Measurements from ENCODE around the gene TESK2. TPM values are rescaled to one million over a fixed set of nuclear protein-coding genes. Genes with fewer than 3 reads are reported as not detected.
"Not testable (repeated sequence)": the region's sequence is repeated elsewhere in the genome, so short reads cannot be mapped to it uniquely, and the experiment has no call there.

TESK2 gene
- total RNA-seq, 6 donors from 2014 or later = 2.3 to 7.4 (median 5.7) TPM

DNA sequence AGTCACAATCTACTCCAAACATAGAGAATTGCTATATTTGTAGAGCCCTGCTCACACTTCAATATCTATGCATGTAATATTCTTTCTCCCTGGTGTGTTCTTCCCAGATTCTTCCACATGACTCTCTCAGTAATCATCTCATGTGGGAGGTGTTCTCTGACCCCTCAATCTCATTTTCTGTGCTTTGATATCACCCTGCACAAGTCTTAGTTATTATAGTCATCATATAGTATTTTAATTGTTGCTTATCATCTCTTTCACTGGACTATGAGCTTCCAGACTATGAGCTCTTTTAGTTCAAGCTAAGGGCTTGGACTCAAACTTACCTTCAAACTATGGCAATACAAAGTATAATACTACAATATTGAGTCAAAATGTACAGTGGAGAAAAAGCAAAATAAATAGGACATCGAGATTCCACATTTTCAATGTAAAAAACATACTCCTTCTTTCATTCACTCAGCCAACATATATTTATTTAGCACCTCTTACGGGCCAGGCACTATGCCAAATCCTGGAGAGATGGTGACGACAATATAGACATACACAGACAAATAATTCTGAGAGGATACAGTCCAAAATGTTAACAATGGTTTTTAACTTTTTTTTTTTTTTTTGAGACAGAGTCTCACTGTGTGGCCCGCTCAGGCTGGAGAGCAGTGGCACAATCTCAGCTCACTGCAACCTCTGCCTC lies 12.7 kb downstream of the TESK2 start:
- DNase-seq (no peak), ATAC-seq (ENCODE audit: low FRiP score in 2 of 2) (no peak)
- Histone ChIP-seq H3K4me1 (no peaks in the 10 kb centered on the region), H3K36me3 (no peaks in the 10 kb centered on the region), H3K4me3 (no peak overlapping the region), H3K27me3 (no peaks in the 10 kb centered on the region), H3K9me3 (no peaks in the 10 kb centered on the region), H3K27ac (no peak overlapping the region)
- WGBS, 2 donors = 61 to 71% methylated on average over 4 of the region's 4 CpGs
- TF ChIP-seq EP300 (IDR thresholded peaks at IDR 0.05) (no peak), POLR2A (IDR thresholded peaks at IDR 0.05) (no peak)

DNA sequence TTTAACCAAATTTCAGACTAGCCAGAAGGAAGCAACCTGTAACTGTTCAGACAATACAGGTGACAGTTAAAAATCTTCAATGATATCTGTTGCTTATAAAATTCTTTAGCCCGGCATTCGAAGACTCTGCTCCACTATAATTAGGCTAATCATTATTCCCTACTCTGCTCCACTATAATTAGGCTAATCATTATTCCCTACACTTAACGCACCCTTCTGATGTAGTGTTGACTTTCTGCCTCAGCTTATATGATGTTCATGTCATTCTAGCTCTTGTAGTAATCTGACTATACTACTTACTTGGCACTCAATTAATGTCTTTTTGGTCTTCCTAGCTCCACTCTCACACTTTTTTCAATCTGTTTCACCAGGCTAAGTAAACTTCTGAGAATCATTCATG lies 13.3 kb downstream of the TESK2 start:
- TF ChIP-seq, protein P1, sequence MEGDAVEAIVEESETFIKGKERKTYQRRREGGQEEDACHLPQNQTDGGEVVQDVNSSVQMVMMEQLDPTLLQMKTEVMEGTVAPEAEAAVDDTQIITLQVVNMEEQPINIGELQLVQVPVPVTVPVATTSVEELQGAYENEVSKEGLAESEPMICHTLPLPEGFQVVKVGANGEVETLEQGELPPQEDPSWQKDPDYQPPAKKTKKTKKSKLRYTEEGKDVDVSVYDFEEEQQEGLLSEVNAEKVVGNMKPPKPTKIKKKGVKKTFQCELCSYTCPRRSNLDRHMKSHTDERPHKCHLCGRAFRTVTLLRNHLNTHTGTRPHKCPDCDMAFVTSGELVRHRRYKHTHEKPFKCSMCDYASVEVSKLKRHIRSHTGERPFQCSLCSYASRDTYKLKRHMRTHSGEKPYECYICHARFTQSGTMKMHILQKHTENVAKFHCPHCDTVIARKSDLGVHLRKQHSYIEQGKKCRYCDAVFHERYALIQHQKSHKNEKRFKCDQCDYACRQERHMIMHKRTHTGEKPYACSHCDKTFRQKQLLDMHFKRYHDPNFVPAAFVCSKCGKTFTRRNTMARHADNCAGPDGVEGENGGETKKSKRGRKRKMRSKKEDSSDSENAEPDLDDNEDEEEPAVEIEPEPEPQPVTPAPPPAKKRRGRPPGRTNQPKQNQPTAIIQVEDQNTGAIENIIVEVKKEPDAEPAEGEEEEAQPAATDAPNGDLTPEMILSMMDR (IDR thresholded peaks at IDR 0.05) = no peak
- TF ChIP-seq POLR2AphosphoS5 (IDR thresholded peaks at IDR 0.05) (no peak), EP300 (IDR thresholded peaks at IDR 0.05) (no peak), POLR2A (IDR thresholded peaks at IDR 0.05) (no peak)
- DNase-seq (no peak), ATAC-seq (ENCODE audit: low FRiP score in 2 of 2) (no peak)
- 88 to 92% methylated on average over 3 of the region's 3 CpGs for WGBS, 2 donors
- no peaks in the 10 kb centered on the region for H3K4me1 ChIP-seq
- H3K9me3 ChIP-seq = no peaks in the 10 kb centered on the region
- no peaks in the 10 kb centered on the region for H3K27me3 ChIP-seq
- H3K36me3 ChIP-seq = no peaks in the 10 kb centered on the region
- no peak overlapping the region for H3K4me3 ChIP-seq
- no peak overlapping the region for H3K27ac ChIP-seq

DNA sequence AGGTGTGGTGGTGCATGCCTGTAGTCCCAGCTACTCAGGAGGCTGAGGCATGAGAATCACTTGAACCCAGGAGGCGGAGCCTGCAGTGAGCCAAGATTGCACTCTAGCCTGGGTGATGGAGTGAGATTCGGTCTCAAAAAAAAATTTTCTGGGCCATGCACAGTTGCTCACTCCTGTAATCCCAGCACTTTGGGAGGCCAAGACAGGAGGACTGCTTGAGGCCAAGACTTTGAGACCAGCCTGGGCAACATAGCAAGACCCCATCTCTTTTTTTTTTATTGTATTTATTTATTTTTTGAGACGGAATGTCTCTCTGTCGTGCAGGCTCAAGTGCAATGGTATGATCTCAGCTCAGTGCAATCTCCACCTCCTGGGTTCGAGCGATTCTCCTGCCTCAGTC lies 16.8 kb downstream of the TESK2 start:
- ATAC-seq (ENCODE audit: low FRiP score in 2 of 2); H3K4me3 ChIP-seq; DNase-seq; H3K27me3 ChIP-seq; H3K9me3 ChIP-seq; H3K27ac ChIP-seq; H3K36me3 ChIP-seq; H3K4me1 ChIP-seq: not testable (repeated sequence)
- 87 to 97% methylated on average over 6 of the region's 6 CpGs for WGBS, 2 donors

DNA sequence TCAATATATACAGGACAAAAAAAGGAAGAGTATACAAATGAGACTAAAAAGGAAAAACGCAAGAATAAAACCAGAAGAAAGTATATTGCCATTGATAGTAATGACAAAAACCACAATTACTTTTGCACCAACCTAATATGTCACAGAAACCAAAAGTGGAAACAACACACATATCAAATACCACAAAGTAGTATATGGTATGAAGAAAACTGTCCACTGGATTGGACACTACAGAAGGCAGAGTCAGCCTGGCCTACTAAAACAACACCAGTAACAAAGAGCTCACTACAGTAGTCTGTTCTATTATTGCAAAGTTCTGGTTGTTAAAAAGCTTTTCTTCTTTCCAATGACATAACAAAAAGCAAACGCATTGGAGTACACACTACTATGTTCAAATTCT lies 17.7 kb downstream of the TESK2 start:
- Histone ChIP-seq H3K36me3 (no peaks in the 10 kb centered on the region), H3K4me3 (no peak overlapping the region), H3K9me3 (no peaks in the 10 kb centered on the region), H3K27me3 (no peaks in the 10 kb centered on the region), H3K27ac (no peak overlapping the region), H3K4me1 (no peaks in the 10 kb centered on the region)
- TF ChIP-seq, protein P1 (IDR thresholded peaks at IDR 0.05) = no peak
- TF ChIP-seq EP300 (IDR thresholded peaks at IDR 0.05) = no peak
- no peak for TF ChIP-seq POLR2AphosphoS5 (IDR thresholded peaks at IDR 0.05)
- no peak for TF ChIP-seq POLR2A (IDR thresholded peaks at IDR 0.05)
- DNase-seq = no peak
- no peak for ATAC-seq (ENCODE audit: low FRiP score in 2 of 2)
- 87 to 97% methylated on average over 2 of the region's 2 CpGs for WGBS, 2 donors

DNA sequence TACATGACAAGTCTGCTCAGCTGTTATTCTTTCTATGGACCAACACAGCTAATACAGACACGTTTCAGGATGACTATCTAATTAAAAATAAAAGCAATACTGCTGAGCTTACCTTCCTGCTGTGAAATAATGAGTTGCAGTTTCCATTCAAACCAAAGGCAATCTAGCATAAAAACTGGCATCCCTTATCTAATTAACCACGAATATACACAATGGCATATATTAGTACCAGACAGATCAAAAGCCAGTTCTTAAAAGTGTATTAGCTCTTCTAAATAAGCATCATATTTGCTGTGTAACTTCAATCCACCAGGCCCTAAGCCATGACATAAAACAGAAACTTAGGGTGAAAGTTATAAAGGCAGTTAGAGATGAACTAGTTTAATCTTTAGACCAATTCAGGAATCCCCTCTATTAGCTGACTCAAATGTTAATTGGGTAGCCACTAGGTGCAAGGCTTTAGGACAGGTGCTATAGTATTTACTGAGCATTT lies 20.6 kb downstream of the TESK2 start:
- no peak overlapping the region for H3K4me3 ChIP-seq
- no peak for TF ChIP-seq POLR2A (IDR thresholded peaks at IDR 0.05)
- TF ChIP-seq, protein P1 (IDR thresholded peaks at IDR 0.05) = no peak
- no peak for TF ChIP-seq EP300 (IDR thresholded peaks at IDR 0.05)
- no peaks in the 10 kb centered on the region for H3K27me3 ChIP-seq
- DNase-seq (no peak), ATAC-seq (ENCODE audit: low FRiP score in 2 of 2) (no peak)
- H3K9me3 ChIP-seq = no peaks in the 10 kb centered on the region
- no peaks in the 10 kb centered on the region for H3K36me3 ChIP-seq
- 64 to 68% methylated on average over 2 of the region's 2 CpGs for WGBS, 2 donors
- no peak overlapping the region for H3K27ac ChIP-seq
- H3K4me1 ChIP-seq = no peaks in the 10 kb centered on the region

DNA sequence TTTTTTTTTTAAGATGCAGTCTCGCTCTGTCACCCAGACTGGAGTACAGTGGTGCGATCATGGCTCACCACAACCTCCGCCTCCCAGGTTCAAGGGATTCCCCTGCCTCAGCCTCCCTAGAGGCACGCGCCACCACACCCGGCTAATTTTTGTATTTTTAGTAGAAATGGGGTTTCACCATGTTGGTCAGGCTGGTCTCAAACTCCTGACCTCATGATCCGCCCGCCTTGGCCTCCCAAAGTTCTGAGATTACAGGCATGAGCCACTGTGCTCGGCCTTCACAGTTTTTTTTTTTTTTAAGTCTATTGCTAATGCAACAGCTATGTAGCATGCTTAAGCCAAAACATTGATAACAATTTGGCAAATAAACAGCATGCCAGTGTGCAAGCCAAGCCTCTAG lies 23.6 kb downstream of the TESK2 start:
- not testable (repeated sequence) for H3K36me3 ChIP-seq; ATAC-seq (ENCODE audit: low FRiP score in 2 of 2); H3K27ac ChIP-seq; H3K4me1 ChIP-seq; DNase-seq; H3K4me3 ChIP-seq; H3K9me3 ChIP-seq; H3K27me3 ChIP-seq
- WGBS, 2 donors = 93 to 97% methylated on average over 9 of the region's 9 CpGs
